SK-N-SH treated with all-trans-retinoic acid at 6 μM for 48 hours (cell line): ENCODE data around the gene POMP.

Source experiments
- ARNTL ChIP-seq: fragments of 450-650 bp; formaldehyde crosslinking; IDR thresholded peaks from 2 replicates; pipeline ENCODE4 v1.5.0; 2020; ENCODE audit warnings: low read depth, mild to moderate bottlenecking, moderate library complexity, borderline replicate concordance
- CSDC2 ChIP-seq: fragments of 250-450 bp; sonication (Bioruptor Pico); IDR thresholded peaks from 2 replicates; pipeline ENCODE4 v1.5.0; 2020; ENCODE audit warnings: mild to moderate bottlenecking, moderate library complexity
- ESRRG ChIP-seq: fragments of 250-450 bp; sonication (Bioruptor Pico); IDR thresholded peaks from 2 replicates; pipeline ENCODE4 v1.6.1; 2021; ENCODE audit warnings: mild to moderate bottlenecking
- OSR1 ChIP-seq: fragments of 250-450 bp; sonication (Bioruptor Pico); IDR thresholded peaks from 2 replicates; pipeline ENCODE4 v1.8.0; 2022; ENCODE audit warnings: moderate library complexity, mild to moderate bottlenecking, inconsistent platforms
- RARB ChIP-seq: fragments of 250-450 bp; sonication (Bioruptor Pico); IDR thresholded peaks from 2 replicates; pipeline ENCODE4 v1.8.0; 2021; ENCODE audit warnings: mild to moderate bottlenecking, moderate library complexity
- ZC3H10 ChIP-seq: fragments of 250-450 bp; sonication (Bioruptor Pico); IDR thresholded peaks from 2 replicates; pipeline ENCODE4 v1.5.1; 2021; ENCODE audit warnings: mild to moderate bottlenecking, moderate library complexity
- ZFP3 ChIP-seq: fragments of 250-450 bp; sonication (Bioruptor Pico); IDR thresholded peaks from 2 replicates; pipeline ENCODE4 v1.5.0; 2020; ENCODE audit warnings: mild to moderate bottlenecking, moderate library complexity
- ZNF565 ChIP-seq: fragments of 450-650 bp; formaldehyde crosslinking; conservative IDR thresholded peaks from 2 replicates; pipeline ENCODE4 v1.5.0; 2020; ENCODE audit warnings: low read depth, mild to moderate bottlenecking, moderate library complexity
- TF ChIP-seq, protein P1 (sequence below): fragments of 250-450 bp; sonication (Bioruptor Pico); IDR thresholded peaks from 2 replicates; pipeline ENCODE4 v1.8.0; 2020; ENCODE audit warnings: mild to moderate bottlenecking, moderate library complexity, borderline replicate concordance
- TF ChIP-seq, protein P2 (sequence below): fragments of 250-450 bp; sonication (Bioruptor Pico); IDR thresholded peaks from 2 replicates; pipeline ENCODE4 v1.8.0; 2021; ENCODE audit warnings: low read depth, mild to moderate bottlenecking, moderate library complexity, borderline replicate concordance

DNA sequence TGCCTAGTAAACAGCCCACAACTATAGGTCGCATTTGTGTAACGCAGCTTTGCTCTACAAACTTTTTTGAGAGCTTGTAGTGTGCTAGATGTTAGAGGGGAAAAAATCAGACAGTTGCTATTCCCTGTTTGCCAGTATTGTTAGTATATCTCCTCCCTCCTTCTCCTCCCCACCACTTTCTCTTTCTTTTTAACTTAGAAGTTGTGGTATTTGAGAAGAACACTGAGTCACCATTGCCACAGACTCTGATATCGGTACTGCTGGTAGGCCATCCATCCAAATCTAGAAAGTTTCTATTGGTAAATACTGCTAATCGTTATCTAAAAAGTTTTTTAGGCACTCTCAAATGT is 666 bp downstream of the POMP start:
- TF ChIP-seq OSR1 (no peak), ESRRG (CRISPR knock-in tag) (no peak), CSDC2 (no peak), ARNTL (CRISPR knock-in tag) (no peak), RARB (no peak), ZNF565 (CRISPR knock-in tag) (no peak), ZC3H10 (CRISPR knock-in tag) (no peak), ZFP3 (CRISPR knock-in tag) (no peak)
- TF ChIP-seq, protein P1, sequence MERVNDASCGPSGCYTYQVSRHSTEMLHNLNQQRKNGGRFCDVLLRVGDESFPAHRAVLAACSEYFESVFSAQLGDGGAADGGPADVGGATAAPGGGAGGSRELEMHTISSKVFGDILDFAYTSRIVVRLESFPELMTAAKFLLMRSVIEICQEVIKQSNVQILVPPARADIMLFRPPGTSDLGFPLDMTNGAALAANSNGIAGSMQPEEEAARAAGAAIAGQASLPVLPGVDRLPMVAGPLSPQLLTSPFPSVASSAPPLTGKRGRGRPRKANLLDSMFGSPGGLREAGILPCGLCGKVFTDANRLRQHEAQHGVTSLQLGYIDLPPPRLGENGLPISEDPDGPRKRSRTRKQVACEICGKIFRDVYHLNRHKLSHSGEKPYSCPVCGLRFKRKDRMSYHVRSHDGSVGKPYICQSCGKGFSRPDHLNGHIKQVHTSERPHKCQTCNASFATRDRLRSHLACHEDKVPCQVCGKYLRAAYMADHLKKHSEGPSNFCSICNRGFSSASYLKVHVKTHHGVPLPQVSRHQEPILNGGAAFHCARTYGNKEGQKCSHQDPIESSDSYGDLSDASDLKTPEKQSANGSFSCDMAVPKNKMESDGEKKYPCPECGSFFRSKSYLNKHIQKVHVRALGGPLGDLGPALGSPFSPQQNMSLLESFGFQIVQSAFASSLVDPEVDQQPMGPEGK (CRISPR knock-in tag), result no peak
- TF ChIP-seq, protein P2, sequence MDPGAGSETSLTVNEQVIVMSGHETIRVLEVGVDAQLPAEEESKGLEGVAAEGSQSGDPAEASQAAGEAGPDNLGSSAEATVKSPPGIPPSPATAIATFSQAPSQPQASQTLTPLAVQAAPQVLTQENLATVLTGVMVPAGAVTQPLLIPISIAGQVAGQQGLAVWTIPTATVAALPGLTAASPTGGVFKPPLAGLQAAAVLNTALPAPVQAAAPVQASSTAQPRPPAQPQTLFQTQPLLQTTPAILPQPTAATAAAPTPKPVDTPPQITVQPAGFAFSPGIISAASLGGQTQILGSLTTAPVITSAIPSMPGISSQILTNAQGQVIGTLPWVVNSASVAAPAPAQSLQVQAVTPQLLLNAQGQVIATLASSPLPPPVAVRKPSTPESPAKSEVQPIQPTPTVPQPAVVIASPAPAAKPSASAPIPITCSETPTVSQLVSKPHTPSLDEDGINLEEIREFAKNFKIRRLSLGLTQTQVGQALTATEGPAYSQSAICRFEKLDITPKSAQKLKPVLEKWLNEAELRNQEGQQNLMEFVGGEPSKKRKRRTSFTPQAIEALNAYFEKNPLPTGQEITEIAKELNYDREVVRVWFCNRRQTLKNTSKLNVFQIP (CRISPR knock-in tag), result no peak
